IMR-90 (cell line): ENCODE results near the gene THRA. TPM values are rescaled to one million over a fixed set of nuclear protein-coding genes. Genes with fewer than 3 reads are reported as not detected.

ENCODE experiments used
- ATAC-seq: fragments of 200-7000 bp; cut with Tn5 transposase; 2 replicates; pipeline ENCODE4 v1.9.1; 2020; ENCODE audit warnings: low read depth, mild to moderate bottlenecking, moderate library complexity
- BruUV-seq: library from RNA; stranded (reverse); fragments of 400-500 nt; replicated peaks from 2 replicates; lab custom pipeline; 2021; lab: Mats Ljungman, UMichigan
- CTCF ChIA-PET: fragments of 300-600 bp; formaldehyde crosslinking; extraction: SDS; loops from one replicate; lab custom pipeline; 2021; ENCODE audit warnings: antibody characterized with exemption; lab: Yijun Ruan, JAX
- POLR2A ChIA-PET: fragments of 300-600 bp; sonication (Branson Sonifier 250); formaldehyde crosslinking; loops from one replicate; lab custom pipeline; 2022; ENCODE audit warnings: antibody characterized with exemption; ENCODE audit not compliant: unreplicated experiment; lab: Charles Lee
- DNase-seq: peaks from one replicate; pipeline ENCODE4 v3.0.0; 2013
- H2AFZ ChIP-seq: replicated peaks from 2 replicates; pipeline ENCODE3; 2013; ENCODE audit warnings: low read length, mild to moderate bottlenecking; ENCODE audit not compliant: poor library complexity
- H2AK5ac ChIP-seq: 2 replicates; pipeline ENCODE4 v1.6.1; 2013; ENCODE audit warnings: low read depth, low read length, inconsistent platforms
- H2AK9ac ChIP-seq: replicated peaks from 2 replicates; pipeline ENCODE3; 2013; ENCODE audit warnings: mild to moderate bottlenecking, low read depth, low read length, moderate library complexity; ENCODE audit not compliant: poor library complexity
- H2BK120ac ChIP-seq: 2 replicates; pipeline ENCODE4 v1.6.1; 2013; ENCODE audit warnings: low read depth, low read length, inconsistent platforms
- H2BK15ac ChIP-seq: 3 replicates; pipeline ENCODE4 v1.6.1; 2013; ENCODE audit warnings: low read depth, low read length, inconsistent platforms
- H2BK20ac ChIP-seq: 2 replicates; pipeline ENCODE4 v1.6.1; 2013; ENCODE audit warnings: low read depth, mild to moderate bottlenecking, inconsistent platforms, low read length, moderate library complexity
- H2BK5ac ChIP-seq: 2 replicates; pipeline ENCODE4 v1.6.1; 2013; ENCODE audit warnings: mild to moderate bottlenecking, low read depth, low read length, inconsistent platforms; ENCODE audit not compliant: poor library complexity, severe bottlenecking
- H3K14ac ChIP-seq: replicated peaks from 2 replicates; pipeline ENCODE4 v1.6.1; 2013; ENCODE audit warnings: low read depth, low read length, inconsistent platforms
- H3K18ac ChIP-seq: 2 replicates; pipeline ENCODE4 v1.6.1; 2013; ENCODE audit warnings: low read depth, low read length, control low read depth
- H3K23ac ChIP-seq: 2 replicates; pipeline ENCODE4 v1.6.1; 2013; ENCODE audit warnings: low read depth, low read length, inconsistent platforms
- H3K27ac ChIP-seq: 2 replicates; pipeline ENCODE4 v1.5.1; 2013; ENCODE audit warnings: mild to moderate bottlenecking, control low read depth, low read length; ENCODE audit not compliant: insufficient read depth
- H3K27me3 ChIP-seq: 2 replicates; pipeline ENCODE4 v1.6.1; 2013; ENCODE audit warnings: low read length; ENCODE audit not compliant: control insufficient read depth, insufficient read depth
- H3K36me3 ChIP-seq: 2 replicates; pipeline ENCODE4 v1.6.1; 2013; ENCODE audit warnings: low read length, mixed read lengths; ENCODE audit not compliant: control insufficient read depth, insufficient read depth
- H3K4ac ChIP-seq: 2 replicates; pipeline ENCODE4 v1.6.1; 2013; ENCODE audit warnings: low read depth, low read length, inconsistent platforms
- H3K4me1 ChIP-seq: 2 replicates; pipeline ENCODE4 v1.6.1; 2013; ENCODE audit warnings: low read length, mixed read lengths; ENCODE audit not compliant: control insufficient read depth, insufficient read depth
- H3K4me2 ChIP-seq: 2 replicates; pipeline ENCODE4 v1.6.1; 2013; ENCODE audit warnings: low read depth, mild to moderate bottlenecking, control low read depth, low read length, moderate library complexity
- H3K4me3 ChIP-seq: 2 replicates; pipeline ENCODE4 v1.5.1; 2013; ENCODE audit warnings: low read depth, mild to moderate bottlenecking, control low read depth, low read length, moderate library complexity; ENCODE audit not compliant: insufficient read depth
- H3K56ac ChIP-seq: 2 replicates; pipeline ENCODE4 v1.6.1; 2013; ENCODE audit warnings: low read length, inconsistent platforms; ENCODE audit not compliant: insufficient read depth; ENCODE audit errors: extremely low read depth
- H3K79me1 ChIP-seq, 2 experiments: 2 replicates each; pipeline ENCODE4 v1.6.1; 2013; ENCODE audit warnings: low read length in 2 of 2, inconsistent platforms in 1 of 2, low read depth in 1 of 2
- H3K9ac ChIP-seq: 2 replicates; pipeline ENCODE4 v1.6.1; 2013; ENCODE audit warnings: low read depth, low read length, control low read depth
- H3K9me1 ChIP-seq: 2 replicates; pipeline ENCODE4 v1.6.1; 2013; ENCODE audit warnings: low read length, inconsistent platforms; ENCODE audit not compliant: insufficient read depth
- H3K9me3 ChIP-seq: 2 replicates; pipeline ENCODE4 v1.6.1; 2013; ENCODE audit warnings: low read length; ENCODE audit not compliant: control insufficient read depth, insufficient read depth
- H4K20me1 ChIP-seq: 2 replicates; pipeline ENCODE4 v1.6.1; 2013; ENCODE audit warnings: low read length, inconsistent platforms; ENCODE audit not compliant: insufficient read depth
- H4K5ac ChIP-seq: 2 replicates; pipeline ENCODE4 v1.6.1; 2013; ENCODE audit warnings: mild to moderate bottlenecking, low read depth, low read length, control low read depth
- H4K8ac ChIP-seq, 2 experiments: 2 replicates each; pipeline ENCODE4 v1.6.1; 2013; ENCODE audit warnings: low read depth in 2 of 2, low read length in 2 of 2, control low read depth in 1 of 2, inconsistent platforms in 1 of 2
- H4K91ac ChIP-seq: 2 replicates; pipeline ENCODE4 v1.6.1; 2013; ENCODE audit warnings: low read depth, low read length, inconsistent platforms; ENCODE audit not compliant: insufficient read depth
- CEBPB ChIP-seq: IDR thresholded peaks from 2 replicates; pipeline ENCODE4 v1.6.1; 2012; ENCODE audit warnings: low read depth, low read length, improper control_type of control experiment
- CTCF ChIP-seq: conservative IDR thresholded peaks from 2 replicates; pipeline ENCODE4 v1.5.1; 2012; ENCODE audit warnings: mild to moderate bottlenecking, low read depth, low read length, improper control_type of control experiment
- ELK1 ChIP-seq: fragments of 150-350 bp; IDR thresholded peaks from 2 replicates; pipeline ENCODE4 v1.6.1; 2016; ENCODE audit warnings: low read depth, mild to moderate bottlenecking, low read length, moderate library complexity, borderline replicate concordance
- MAFK ChIP-seq: IDR thresholded peaks from 2 replicates; pipeline ENCODE4 v1.6.1; 2012; ENCODE audit warnings: low read depth, low read length, improper control_type of control experiment
- MAZ ChIP-seq: IDR thresholded peaks from 2 replicates; pipeline ENCODE4 v1.6.1; 2012; ENCODE audit warnings: low read depth, mild to moderate bottlenecking, low read length, improper control_type of control experiment, moderate library complexity, borderline replicate concordance
- MXI1 ChIP-seq: IDR thresholded peaks from 2 replicates; pipeline ENCODE4 v1.6.1; 2012; ENCODE audit warnings: low read depth, mild to moderate bottlenecking, low read length, moderate library complexity, borderline replicate concordance
- NFE2L2 ChIP-seq: fragments of 150-350 bp; IDR thresholded peaks from 2 replicates; pipeline ENCODE4 v1.6.1; 2016; ENCODE audit warnings: low read depth, mild to moderate bottlenecking, low read length
- POLR2A ChIP-seq: IDR thresholded peaks from 2 replicates; pipeline ENCODE4 v1.6.1; 2012; ENCODE audit warnings: mild to moderate bottlenecking, low read depth, low read length
- RAD21 ChIP-seq: IDR thresholded peaks from 2 replicates; pipeline ENCODE4 v1.6.1; 2012; ENCODE audit warnings: low read length, improper control_type of control experiment
- RCOR1 ChIP-seq: IDR thresholded peaks from 2 replicates; pipeline ENCODE4 v1.6.1; 2012; ENCODE audit warnings: mild to moderate bottlenecking, low read length, improper control_type of control experiment; ENCODE audit not compliant: insufficient replicate concordance
- RFX5 ChIP-seq: IDR thresholded peaks from 2 replicates; pipeline ENCODE4 v1.8.0; 2012; ENCODE audit warnings: low read depth, mild to moderate bottlenecking, low read length, moderate library complexity
- SMC3 ChIP-seq: fragments of 150-350 bp; IDR thresholded peaks from 2 replicates; pipeline ENCODE4 v1.6.1; 2016; ENCODE audit warnings: low read depth, mild to moderate bottlenecking, antibody characterized with exemption, low read length, moderate library complexity
- USF2 ChIP-seq: fragments of 150-350 bp; IDR thresholded peaks from 2 replicates; pipeline ENCODE4 v1.6.1; 2017; ENCODE audit warnings: mild to moderate bottlenecking, antibody characterized with exemption, low read length, low read depth
- WGBS, 2 experiments: methylation state at CpG; one replicate each; pipeline versions ENCODE4 v1.1.5 to v1.1.7; 2013; ENCODE audit warnings: missing lambda C conversion rate in 2 of 2; ENCODE audit not compliant: insufficient read length in 1 of 2; ENCODE audit errors: extremely low coverage in 2 of 2; 5-methylcytosine and 5-hydroxymethylcytosine counted together
- dilution Hi-C: fragments of 300-500 bp; cut with HindIII; formaldehyde crosslinking; loops from one replicate; pipeline ENCODE4 v1.14.3; 2018; ENCODE audit warnings: low sequenced_read_pairs; ENCODE audit not compliant: unreplicated experiment
- in situ Hi-C: fragments of 300-500 bp; cut with MboI; formaldehyde crosslinking; loops from 3 replicates; pipeline ENCODE4 v1.14.3; 2019; ENCODE audit warnings: low sequenced_read_pairs, inconsistent platforms, mixed read lengths
- intact Hi-C: fragments of 100-400 bp; cut with micrococcal nuclease; formaldehyde crosslinking; loops from 2 replicates; pipeline ENCODE4 v1.10.0; 2022
- polyA plus RNA-seq, 3 experiments: library from polyadenylated mRNA; depleted of rRNA; stranded (reverse); fragments of >200 nt; gene quantifications; 2 replicates each; pipeline ENCODE4 v1.2.3, GENCODE V29; 2012; ENCODE audit warnings: low replicate concordance in 1 of 3
- total RNA-seq: library from RNA; depleted of rRNA; stranded (reverse); fragments of >200 nt; gene quantifications from 2 replicates; pipeline ENCODE4 v1.2.3, GENCODE V29; 2012

Gene THRA
- total and polyA plus RNA-seq, 2 of the 4 experiments (the other 2 are of a cell fraction), result 22.0 to 23.4 TPM

- H2BK20ac ChIP-seq, result peak overlapping the region; percentile 97
- H4K20me1 ChIP-seq, result peaks cover 11% of the 10 kb centered on the region; the same call in 1 of the 2 replicates
- intact Hi-C loops (no loop called here), dilution Hi-C loops (no loop called here), in situ Hi-C loops (no loop called here)
- peak overlapping the region; percentile 99 for H3K4ac ChIP-seq
- ChIA-PET CTCF (interaction anchor here (1.0 to 2.3 kb wide), 2 partner anchors 12 to 13 kb away, joined by 3 to 12 read pairs; no protein-coding TSS in a partner anchor), POLR2A (interaction anchor here (0.6 to 0.7 kb wide), 3 partner anchors 14 to 42 kb away, joined by 3 to 4 read pairs (median 3); partner anchors contain the start of gene CASC3)
- no peaks in the 10 kb centered on the region for H3K9me3 ChIP-seq
- H4K8ac ChIP-seq, result peak overlapping the region; percentile 95 to 96
- H3K9me1 ChIP-seq, result peaks cover 19% of the 10 kb centered on the region
- peak overlapping the region; percentile 92 for H2AK9ac ChIP-seq
- peak overlapping the region; percentile 99 for H2BK120ac ChIP-seq
- no peaks in the 10 kb centered on the region for H3K27me3 ChIP-seq
- peaks cover 24 to 54% of the 10 kb centered on the region in 2 experiments; a peak in 3 of 4 replicates for H3K79me1 ChIP-seq
- H3K4me3 ChIP-seq, result peak overlapping the region; percentile 31
- peak overlapping the region; percentile 97 for H4K91ac ChIP-seq
- peak overlapping the region; percentile 99 for H2BK15ac ChIP-seq
- H3K56ac ChIP-seq, result peak overlapping the region; percentile 80
- peak overlapping the region; percentile 91 for H3K27ac ChIP-seq
- H3K23ac ChIP-seq, result peak overlapping the region; percentile 89
- peak overlapping the region; percentile 79 for H4K5ac ChIP-seq
- H3K4me2 ChIP-seq, result peak overlapping the region; percentile 87
- peak overlapping the region; percentile 91 for H2BK5ac ChIP-seq
- WGBS, 2 experiments, result 100% methylated on average over 1 of the region's 9 CpGs; no CpG with 5 or more reads in 1 of the 2 experiments
- H2AFZ ChIP-seq, result peak overlapping the region; percentile 44
- peak overlapping the region; percentile 90 for H3K18ac ChIP-seq
- DNase-seq (no peak), ATAC-seq (no peak)
- peaks cover 41% of the 10 kb centered on the region for H3K36me3 ChIP-seq
- no TSS peak for BruUV-seq
- peaks cover 20% of the 10 kb centered on the region for H3K4me1 ChIP-seq
- H3K9ac ChIP-seq, result peak overlapping the region; percentile 55
- H2AK5ac ChIP-seq, result peak overlapping the region; percentile 95
- H3K14ac ChIP-seq, result peak overlapping the region; percentile 97
- TF ChIP-seq CTCF, result no peak
- no peak for TF ChIP-seq MAZ
- no peak for TF ChIP-seq RCOR1
- TF ChIP-seq MAFK, result no peak
- peak; percentile 89 for TF ChIP-seq CEBPB
- TF ChIP-seq USF2, result peak; percentile 68; the same call in 1 of the 2 replicates
- TF ChIP-seq RFX5, result no peak
- no peak for TF ChIP-seq SMC3
- TF ChIP-seq MXI1, result peak; percentile 77; the same call in 1 of the 2 replicates
- TF ChIP-seq RAD21, result no peak
- no peak for TF ChIP-seq ELK1
- no peak for TF ChIP-seq NFE2L2
- TF ChIP-seq POLR2A, result no peak
These were observed 35.4 kb downstream of the THRA start for GRCh38 chr17:40097931-40098845.
